Activated naive CD4-positive, alpha-beta T cell (primary cell): ENCODE measurements around the gene PGF.

Experiments used
- DNase-seq, 4 experiments: peaks; one replicate each; lab custom pipeline; 2025; lab: John Stamatoyannopoulos, UW

PGF gene

DNA sequence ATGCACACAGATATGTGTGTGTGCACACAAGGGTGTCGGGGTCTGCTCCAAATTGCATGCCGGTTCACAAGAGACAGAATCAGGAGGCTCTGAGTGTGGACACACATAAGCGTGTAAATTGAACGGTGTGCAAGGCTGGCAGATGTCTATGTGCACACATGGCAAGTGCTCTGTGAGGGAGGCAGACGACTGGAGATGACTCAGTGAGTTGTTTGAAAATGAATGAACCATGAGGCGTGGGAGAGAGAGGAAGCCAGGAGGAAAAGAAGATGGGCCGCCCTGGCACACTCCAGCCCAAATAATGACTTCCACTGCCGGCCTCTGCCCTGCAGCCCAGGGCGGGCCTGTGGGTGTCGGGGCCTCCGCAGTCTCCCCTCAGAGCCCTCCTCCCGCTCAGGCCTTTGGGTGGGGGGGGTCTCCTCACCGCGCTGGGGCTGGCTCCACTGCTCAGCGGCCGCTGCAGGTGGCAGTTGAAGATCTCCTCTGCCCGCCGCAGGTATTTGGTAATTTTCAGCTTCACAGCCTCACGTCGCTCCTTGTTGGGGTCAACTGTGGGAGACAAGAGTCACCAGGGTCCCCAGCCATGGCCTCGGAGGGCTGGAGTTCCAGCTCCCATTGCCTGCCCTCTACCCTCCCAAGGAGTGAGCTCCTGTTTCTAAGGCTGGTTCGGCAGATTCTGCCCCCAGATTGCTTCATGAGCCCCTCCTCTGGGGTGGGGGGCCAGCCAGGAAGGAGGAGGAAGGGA is 35.8 kb downstream of the PGF start:
- no peak for DNase-seq

DNA sequence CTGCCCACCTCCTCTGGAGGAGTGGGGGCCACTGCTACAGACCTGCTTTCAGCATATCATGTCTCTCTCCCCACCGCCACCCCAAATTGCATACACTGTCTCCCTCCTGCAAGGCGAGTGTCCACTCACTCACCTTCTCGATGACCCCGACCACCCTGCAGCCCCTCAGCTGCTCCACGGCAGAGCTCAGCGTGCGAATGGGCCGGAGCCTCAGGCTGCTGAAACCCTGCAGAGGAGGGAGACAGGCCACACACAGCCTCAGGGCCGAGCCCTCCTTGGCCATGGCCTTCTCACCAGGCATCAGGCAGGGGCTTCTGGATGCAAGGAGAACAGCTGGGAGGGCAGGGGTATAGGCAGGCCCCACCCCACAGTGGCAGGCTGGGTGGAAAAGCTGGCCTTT is 37.0 kb downstream of the PGF start:
- DNase-seq, result no peak

DNA sequence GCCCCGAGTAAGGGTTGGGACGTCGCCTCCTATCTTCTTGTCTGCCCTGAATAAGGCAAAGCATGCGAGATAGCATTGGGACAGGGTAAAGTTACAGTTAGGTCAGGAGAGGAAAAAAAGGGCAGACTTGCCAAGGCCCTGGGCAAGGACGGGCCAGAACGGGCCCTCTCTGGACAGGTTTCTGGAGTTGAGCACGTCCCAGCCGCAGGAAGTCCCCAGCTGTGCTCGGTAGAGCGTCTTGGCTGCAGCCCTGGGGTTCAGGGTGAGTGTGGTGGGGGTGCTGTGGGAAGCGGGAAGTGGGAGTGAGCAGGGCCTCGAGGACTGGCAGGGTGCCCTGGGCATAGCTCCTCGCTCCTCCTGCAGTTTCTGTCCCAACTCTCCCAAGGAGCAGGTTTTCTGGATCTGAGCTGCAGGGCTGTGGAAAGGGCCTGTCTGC is 37.7 kb downstream of the PGF start:
- DNase-seq, result no peak

DNA sequence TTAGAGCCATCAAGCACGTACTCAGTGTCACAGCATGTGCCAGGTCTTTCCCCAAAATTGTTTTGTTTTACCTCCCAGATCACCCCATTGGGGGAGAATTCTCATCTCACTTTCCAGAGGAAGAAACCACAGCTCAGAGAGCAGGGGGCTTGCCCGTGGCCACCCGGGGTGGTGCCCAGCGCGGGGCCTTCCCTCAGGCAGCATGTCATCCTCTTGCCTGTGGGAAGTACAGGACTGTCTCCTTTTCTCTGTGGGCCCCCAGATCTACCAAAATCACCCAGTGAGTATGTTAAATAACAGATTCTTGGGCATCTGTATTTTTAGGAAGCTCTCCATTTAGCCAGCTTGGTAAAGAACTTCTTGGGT is 38.2 kb downstream of the PGF start:
- DNase-seq, result no peak

DNA sequence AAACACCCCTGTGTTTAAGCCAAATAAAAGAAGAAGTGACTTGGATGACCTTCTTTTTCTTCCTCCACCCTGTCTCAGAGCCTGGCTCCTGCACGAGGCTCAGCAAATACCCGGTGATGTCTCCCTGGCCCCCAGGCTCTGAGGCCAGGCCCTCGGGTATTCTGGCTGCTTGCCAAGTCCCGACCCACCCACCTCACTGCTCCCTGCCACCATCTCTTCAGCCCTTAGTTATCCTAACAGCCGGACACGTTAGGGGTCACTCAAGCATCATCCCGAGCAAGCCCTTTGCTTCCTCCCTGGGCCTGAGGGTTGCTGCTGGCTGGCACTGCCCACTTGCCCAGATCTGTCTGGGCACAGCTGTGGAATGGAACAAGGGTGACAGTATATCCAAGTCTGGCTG is 39.6 kb downstream of the PGF start:
- DNase-seq, result no peak

DNA sequence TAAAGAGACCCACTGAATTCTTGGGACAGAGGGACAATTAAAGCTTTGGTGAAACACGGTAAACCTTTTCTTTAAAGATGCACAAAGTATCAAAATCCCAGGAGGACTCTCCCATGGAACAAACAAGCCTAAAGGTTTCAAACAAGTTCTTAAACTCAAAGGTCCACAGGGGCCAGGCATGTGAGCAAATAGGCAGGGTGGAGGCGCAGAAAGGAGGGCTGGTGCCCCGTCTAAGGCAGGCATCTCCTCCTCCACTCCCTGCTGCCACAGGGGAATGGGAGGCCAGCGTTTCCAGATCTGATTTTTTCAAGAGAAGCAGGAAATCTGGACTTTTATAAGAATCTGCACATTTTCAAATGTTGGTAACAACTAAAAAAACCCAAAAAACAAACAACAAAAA is 40.0 kb downstream of the PGF start:
- DNase-seq, result no peak

DNA sequence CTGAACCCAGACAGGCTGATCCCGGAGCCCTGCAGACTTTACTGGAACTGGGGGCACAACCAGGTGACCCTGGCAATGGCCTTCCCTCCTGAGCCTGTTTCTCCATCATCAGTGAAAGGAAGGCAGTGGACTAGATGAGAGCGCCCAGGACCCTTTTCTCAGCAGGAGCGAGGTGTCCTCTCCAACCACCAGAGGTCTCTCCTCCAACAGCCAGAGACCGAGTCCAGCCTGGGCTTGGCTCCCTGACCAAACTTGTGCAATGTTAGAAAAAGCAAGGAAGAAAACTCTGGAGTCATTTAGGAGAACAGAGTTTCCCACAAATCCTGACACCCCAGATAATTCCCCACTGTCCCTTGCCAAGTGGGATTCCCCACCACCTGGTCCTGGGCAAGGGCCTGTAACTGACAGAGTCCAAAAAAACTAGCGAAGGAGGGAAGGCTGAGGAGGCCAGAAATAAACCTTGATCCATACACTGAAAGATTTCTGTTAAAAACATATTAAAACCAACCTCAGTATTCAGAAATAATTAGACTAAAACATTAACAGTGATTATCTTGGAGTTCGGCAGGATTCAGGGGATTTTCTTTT is 41.3 kb downstream of the PGF start:
- no peak for DNase-seq

DNA sequence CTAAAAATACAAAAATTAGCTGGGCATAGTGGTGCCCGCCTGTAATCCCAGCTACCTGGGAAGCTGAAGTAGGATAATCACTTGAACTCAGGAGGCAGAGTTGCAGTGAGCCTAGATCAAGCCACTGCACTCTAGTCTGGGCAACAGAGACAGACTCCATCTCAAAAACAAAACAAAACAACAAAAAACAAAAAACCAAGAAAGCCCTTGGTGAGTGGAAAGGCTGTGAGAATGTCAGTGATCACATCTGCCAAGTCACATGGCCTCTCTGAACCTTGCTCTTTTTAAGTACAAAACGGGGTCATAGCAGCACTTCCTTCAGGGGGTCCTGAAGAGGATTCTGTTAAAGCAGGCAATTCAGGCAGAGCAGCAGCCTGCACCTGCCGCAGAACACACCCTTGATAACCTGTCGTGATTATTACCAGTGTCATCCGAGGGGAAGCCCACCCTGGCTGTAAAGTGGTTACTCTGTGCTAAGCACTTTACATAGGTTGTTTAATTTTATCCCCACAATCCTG is 41.9 kb downstream of the PGF start:
- no peak for DNase-seq

DNA sequence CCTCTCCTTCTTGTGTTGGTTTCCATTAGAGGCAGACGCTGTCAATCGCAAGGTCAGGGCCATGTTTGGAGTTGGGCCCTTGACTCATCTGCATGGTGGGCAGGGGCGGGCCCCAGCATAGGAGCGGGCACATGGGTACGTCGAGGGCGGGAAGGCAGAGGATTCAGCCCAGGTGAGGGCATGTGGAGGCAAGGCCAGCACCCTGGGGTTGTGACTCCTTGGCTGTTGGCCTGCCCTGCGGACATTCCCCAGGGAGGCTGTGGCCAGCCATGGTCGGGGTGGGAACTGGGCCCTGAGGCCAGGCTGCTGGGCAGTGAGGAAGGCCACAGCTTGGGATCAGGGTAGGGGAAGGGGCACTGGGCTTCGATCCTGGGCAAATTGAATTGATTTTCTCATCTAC is 42.6 kb downstream of the PGF start:
- no peak for DNase-seq

DNA sequence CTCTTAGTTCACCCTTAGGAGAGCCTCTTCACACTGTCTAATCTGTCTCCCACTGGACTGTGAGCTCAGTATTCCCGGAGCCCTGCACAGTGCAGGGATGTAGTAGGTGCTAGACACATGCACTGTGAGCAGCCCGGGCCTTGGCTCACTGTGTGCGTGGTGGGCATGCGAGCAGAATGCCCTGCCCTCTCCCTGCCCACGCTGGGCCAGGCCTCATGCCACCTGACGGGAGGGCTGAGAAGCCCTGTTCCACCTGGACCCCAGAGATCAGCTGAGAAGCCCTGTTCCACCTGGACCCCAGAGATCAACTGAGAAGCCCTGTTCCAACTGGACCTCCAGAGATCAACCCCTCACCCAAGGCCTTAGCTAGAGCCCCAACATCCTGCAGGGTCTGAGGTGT is 43.3 kb downstream of the PGF start:
- DNase-seq, result no peak

DNA sequence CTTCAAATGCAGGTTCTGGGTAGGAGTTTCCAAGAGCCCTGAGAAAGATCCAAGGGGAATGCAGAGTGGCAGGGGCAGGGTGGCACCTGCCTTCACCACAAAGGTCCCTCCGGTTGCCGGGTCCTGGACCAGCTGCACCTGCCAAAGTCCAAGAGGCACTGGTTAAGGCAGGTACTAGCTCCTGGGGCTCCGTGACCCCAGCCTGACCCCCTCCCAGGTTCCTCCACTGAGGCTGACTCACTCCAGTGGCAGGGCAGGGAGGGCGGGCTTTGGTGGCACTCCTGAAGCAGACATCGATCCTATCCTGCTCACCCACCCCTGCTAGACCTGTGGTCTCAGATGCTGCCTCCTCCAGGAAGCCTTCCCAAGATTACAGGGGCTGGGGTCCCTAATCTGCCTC is 43.7 kb downstream of the PGF start:
- no peak for DNase-seq

DNA sequence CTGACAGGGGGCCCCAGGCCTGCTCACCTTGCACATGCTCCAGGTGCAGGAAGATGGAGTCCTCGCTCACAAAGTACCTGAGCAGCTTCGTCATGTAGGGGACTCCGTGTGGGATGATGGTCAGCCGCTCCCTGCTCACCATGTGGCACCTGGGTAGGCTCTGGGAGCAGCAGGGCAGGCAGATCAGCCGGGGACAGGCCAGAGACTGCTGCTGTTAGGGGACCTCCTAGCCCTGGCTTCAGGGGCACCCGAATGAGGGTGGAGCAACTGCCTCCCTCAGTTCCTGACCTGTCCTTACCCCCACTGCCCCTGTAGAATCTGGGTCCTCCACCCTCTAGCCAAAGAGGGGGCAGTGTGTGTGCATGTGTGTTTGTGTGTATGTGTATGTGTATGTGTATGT is 44.2 kb downstream of the PGF start:
- DNase-seq, result no peak

DNA sequence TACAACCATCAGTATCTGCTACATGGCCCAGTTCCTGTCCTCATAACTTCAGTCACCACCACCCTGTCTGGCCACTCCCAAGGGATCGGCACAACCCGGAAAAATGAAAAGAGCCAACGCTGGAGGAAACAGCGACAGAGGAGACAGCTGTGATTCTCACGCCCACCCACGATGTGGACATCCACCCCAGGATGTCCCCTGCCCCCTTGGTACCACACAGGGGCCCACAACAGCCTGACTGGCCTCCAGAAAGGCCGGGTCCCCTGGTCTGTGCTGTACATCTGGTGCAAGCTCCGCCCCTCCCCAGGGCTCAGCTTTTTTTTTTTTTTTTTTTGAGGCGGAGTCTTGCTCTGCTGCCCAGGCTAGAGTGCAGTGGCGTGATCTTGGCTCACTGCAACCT is 44.8 kb downstream of the PGF start:
- no peak for DNase-seq

DNA sequence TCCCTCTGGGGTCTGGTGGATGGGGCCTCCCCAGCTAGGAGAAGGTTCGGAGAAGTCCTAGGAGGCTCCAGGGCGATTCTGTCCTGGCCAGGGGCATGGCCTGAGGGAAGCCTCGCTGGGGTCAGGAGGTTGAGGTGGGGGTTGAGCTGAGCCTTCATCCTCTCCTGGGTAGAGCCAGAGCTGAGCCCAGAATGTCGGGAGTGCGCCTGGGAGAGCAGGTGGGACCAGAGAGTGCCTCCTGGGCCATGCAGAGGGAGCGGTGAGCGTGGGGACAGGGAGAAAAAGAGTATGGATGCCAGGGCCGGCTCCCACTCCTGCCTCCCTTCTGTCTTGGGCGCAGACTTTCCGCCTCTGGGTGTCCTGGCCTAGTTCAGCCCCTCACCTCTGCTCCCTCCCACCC is 45.5 kb downstream of the PGF start:
- no peak for DNase-seq

DNA sequence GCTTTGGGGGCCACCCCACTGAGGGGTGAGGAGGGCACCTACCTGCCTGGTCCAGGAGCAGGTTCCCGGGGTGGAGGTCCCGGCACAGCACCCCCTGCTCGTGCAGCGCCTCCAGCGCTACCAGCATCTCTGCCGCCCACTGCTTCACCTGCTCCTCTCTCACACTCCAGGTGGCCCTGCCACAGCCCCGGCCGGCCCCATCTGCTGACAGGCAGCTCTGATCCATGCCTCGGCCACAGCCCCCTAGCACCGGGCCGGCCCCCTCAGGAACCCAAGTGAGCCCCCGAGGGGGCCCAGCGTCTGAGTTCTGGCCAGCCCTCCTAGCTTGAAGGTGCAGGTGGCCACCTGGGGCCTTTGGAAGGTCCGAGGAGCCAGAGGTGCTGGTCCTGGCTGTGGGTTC is 45.9 kb downstream of the PGF start:
- DNase-seq, result no peak

DNA sequence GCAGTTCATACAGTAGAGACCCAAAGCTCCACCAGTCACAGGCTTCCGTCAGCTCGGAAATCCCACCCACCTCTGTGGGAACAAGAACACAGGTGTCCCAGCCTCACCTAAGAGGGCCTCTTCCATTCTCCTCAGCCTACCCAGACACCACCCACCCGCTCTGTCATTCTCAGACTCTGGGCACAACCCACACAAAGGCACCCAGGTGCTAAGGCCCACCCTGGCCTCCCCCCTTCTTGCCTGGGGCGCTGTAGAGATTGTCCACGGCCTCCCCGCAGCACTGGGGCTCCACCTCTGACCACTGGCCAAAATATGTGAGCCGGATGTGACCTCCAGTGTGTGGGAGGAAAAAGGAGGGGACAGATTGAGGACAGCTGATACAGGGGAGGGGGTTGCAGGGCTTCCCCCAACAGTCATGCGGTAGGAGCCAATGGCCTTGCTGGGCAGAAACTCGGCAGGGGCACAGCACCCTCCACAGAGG is 46.5 kb downstream of the PGF start:
- no peak for DNase-seq

DNA sequence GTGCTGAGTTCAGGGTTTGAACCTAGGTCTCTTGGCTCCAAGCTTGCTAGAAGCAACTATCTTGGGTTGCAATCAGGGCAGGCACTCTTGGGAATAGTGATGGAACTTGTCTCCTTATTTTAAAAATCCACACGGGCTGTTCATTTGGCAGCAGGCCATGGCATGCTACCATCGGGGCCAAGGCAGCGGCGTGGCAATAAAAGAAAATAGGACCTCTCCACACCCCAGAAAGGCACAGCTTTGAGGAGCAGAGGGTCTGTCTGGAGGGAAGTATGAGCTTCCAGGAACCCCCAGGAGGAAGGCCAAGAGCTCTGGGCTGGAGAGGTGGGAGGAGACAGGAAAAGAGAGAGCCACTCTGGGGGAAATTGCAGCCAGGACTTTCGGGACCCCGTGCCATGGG is 47.7 kb downstream of the PGF start:
- DNase-seq, result no peak

DNA sequence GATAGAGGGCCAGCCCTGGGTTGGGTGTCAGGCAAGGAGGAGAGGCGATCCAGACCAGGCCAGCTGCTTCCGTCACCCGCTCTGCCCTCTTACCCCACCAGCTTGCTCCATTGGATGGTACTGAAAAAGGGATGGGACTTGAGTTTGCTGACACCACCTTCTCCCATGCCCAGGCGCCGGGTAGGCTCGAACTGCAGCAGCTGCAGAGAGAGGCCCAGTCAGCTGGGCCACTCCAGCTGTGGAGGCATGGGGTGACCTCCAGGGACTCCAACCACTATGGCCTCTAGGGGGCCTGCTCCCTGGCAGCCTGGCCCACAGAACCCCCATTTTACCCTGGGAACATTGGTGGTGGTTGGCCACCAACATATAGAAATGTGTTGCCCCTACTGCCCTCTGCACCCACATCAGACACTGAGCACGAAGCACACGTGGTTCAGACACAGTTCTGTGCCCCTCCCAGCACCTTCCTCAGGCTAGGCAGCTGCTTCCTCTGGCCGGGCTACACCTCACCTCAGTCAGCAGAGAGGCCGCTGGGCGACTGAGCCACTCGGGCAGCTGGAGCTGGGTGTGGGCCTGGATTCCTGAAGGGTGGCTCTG is 48.4 kb downstream of the PGF start:
- no peak for DNase-seq

DNA sequence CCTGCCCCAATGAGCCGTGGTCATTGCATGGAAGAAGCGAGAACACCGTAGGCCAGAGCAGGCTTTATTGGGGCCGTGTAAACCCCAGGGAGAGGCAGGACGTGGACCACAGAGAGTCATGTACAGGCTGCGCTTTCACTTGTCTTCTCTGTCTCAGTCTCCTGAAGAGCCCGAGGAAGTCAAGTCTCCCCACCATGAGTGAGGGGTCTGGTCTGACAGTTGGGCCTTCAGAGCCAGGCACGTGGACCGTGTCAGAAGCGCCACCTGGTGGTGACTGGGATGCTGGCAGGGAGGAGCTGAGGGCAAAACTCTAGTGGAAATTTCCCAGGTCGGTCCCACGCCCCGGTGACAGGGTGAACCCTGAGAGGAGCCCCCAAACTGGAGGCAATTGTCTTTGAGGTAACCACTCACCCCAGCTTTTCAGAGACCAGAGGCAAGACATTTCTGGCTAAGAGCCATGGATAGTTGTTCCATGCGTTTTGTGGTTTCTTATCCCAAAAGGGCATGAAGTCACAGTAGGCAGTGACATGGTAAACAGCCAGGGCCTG is 49.7 kb downstream of the PGF start:
- peak; percentile 55 to 81 (median 70) for DNase-seq

DNA sequence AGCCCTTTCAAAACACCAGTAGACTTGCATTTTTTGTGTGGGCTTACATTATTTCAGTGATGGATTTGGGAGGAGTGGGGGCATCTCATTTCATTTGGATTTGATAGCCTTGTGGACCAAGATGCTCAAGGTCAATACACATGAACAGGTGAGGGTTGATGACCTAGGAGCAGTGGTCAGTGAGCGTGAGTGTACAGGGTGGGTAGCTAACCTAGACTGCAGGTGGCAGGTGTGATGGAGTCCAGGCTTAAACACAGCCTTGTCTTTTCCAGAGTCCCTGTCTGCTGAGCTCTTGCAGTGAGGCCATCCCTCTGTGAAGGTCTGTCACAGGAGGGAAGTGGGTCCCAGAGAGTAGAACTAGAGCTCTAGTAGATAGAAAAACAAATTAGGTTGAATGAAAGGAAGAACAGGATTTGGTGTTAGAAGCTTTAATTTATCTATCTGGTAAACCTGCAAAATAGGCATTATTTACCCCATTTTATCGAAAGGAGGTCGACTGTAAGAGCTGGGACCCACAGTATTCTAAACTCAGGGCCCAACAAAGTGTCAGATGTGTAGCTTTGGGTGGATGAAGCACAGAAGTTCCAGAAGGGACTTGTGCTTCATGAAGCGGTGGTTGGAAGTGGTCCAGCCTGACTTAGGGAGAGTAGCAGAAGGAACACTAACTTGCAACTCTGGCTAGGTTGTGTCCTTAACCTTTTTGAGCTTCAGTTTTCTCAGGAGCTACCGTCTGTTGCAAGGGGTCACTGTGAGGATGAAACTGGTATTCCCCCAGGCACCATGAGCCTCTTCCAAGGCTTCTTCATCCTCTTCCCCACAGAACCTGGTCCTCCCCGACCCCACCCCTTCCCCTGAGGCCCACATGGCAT is 50.5 kb downstream of the PGF start:
- no peak for DNase-seq

DNA sequence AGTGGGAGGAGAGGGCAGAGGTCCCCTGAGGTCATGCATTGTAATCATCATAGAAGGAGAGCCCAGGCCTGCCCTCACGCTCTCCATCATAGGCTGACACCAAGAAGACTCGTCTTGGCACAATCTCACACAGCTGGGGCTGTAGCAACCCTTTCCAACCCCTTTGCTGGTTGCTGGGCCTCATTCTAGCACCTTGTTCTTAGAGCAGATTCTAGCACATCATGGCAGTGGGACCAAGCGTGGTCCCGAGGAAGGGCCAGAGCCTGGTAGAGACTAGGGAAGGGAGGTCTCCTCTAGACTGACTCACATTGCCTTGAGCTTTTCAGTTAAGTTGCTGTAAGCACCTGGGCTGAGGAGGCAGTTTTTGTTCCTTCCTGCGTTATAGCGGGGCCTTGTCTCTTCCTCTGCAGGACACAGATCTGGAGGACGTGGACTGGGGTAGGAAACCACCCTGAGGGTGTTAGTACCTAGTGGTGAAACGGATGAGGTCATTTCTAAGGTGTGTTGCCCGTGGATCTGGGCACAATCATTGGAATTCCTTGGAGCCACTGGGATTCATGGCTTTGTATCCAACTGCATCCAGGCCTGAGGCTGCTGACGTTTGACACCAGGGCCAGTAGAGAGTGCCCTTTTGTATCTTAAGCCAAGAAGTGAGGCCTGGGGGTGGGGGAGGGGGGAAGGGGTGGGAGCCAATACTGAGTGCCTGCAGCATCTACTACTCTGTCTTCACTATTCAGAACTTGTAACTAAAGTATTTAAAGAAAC is 52.3 kb downstream of the PGF start:
- DNase-seq, result no peak
